Measurements from ENCODE around the gene VANGL1. TPM values are rescaled to one million over a fixed set of nuclear protein-coding genes. Genes with fewer than 3 reads are reported as not detected.

VANGL1 gene
- total and polyA plus RNA-seq, 4 donors: 2.5 to 6.8 (median 3.5) TPM

DNA sequence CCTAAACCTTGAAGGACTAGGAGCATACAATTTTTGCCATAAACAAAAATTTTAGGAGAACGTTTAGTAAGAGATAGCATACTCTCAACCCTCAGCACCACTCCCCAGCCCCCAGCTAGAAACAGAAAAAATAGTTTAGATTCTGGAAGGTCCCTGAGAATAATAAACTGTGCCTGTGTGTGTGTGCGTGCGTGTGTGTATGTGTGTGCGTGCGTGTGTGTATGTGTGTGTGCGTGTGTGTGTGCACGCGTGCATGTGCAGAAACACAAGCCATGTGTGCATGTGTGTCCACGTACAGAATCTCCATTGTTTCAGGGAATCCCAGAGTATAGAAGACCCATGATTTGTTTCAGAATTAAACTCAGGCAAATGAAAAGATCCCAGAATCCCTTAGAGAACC lies 64.2 kb downstream of the VANGL1 start:
- 90% methylated on average over 9 of the region's 9 CpGs for WGBS
- Histone ChIP-seq H3K36me3 (ENCODE audit: control insufficient read depth in 4 of 4, insufficient read depth in 3 of 4, low read depth in 1 of 4, low read length in 3 of 4) (no peaks in the 10 kb centered on the region), H3K27me3 (ENCODE audit: control insufficient read depth in 4 of 4, insufficient read depth in 4 of 4, low read length in 3 of 4) (peaks cover 0 to 10% (median 2%) of the 10 kb centered on the region in 4 donors), H3K27ac (ENCODE audit: low read depth in 1 of 2, low read length in 2 of 2) (no peak overlapping the region), H3K4me1 (ENCODE audit: control insufficient read depth in 4 of 4, insufficient read depth in 4 of 4, low read length in 3 of 4) (no peaks in the 10 kb centered on the region), H3K4me3 (ENCODE audit: low read depth in 1 of 3, low read length in 3 of 3) (no peak overlapping the region), H3K9ac (ENCODE audit: low read depth in 1 of 2, low read length in 2 of 2) (no peak overlapping the region), H3K9me3 (ENCODE audit: control insufficient read depth in 4 of 4, low read length in 3 of 4) (no peaks in the 10 kb centered on the region)
- TF ChIP-seq ATF3 (IDR thresholded peaks at IDR 0.05) (no peak), HNF4G (IDR thresholded peaks at IDR 0.05) (no peak), EGR1 (IDR thresholded peaks at IDR 0.05; ENCODE audit: low read depth in 2 of 2) (no peak), MAX (IDR thresholded peaks at IDR 0.05) (no peak), CTCF (IDR thresholded peaks at IDR 0.05; ENCODE audit: low read depth, low read length, missing input control) (no peak), RXRA (IDR thresholded peaks at IDR 0.05) (no peak), YY1 (IDR thresholded peaks at IDR 0.05) (no peak), REST (IDR thresholded peaks at IDR 0.05) (no peak), GABPA (IDR thresholded peaks at IDR 0.05 in 1 of 2, conservative IDR thresholded peaks at IDR 0.05 in 1 of 2) (no peak), RAD21 (IDR thresholded peaks at IDR 0.05) (no peak), TAF1 (conservative IDR thresholded peaks at IDR 0.05) (no peak), NR2F2 (IDR thresholded peaks at IDR 0.05) (no peak)
- TF ChIP-seq, protein P1, sequence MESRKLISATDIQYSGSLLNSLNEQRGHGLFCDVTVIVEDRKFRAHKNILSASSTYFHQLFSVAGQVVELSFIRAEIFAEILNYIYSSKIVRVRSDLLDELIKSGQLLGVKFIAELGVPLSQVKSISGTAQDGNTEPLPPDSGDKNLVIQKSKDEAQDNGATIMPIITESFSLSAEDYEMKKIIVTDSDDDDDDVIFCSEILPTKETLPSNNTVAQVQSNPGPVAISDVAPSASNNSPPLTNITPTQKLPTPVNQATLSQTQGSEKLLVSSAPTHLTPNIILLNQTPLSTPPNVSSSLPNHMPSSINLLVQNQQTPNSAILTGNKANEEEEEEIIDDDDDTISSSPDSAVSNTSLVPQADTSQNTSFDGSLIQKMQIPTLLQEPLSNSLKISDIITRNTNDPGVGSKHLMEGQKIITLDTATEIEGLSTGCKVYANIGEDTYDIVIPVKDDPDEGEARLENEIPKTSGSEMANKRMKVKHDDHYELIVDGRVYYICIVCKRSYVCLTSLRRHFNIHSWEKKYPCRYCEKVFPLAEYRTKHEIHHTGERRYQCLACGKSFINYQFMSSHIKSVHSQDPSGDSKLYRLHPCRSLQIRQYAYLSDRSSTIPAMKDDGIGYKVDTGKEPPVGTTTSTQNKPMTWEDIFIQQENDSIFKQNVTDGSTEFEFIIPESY (IDR thresholded peaks at IDR 0.05): no peak
- DNase-seq (ENCODE audit: low spot score): no peak

DNA sequence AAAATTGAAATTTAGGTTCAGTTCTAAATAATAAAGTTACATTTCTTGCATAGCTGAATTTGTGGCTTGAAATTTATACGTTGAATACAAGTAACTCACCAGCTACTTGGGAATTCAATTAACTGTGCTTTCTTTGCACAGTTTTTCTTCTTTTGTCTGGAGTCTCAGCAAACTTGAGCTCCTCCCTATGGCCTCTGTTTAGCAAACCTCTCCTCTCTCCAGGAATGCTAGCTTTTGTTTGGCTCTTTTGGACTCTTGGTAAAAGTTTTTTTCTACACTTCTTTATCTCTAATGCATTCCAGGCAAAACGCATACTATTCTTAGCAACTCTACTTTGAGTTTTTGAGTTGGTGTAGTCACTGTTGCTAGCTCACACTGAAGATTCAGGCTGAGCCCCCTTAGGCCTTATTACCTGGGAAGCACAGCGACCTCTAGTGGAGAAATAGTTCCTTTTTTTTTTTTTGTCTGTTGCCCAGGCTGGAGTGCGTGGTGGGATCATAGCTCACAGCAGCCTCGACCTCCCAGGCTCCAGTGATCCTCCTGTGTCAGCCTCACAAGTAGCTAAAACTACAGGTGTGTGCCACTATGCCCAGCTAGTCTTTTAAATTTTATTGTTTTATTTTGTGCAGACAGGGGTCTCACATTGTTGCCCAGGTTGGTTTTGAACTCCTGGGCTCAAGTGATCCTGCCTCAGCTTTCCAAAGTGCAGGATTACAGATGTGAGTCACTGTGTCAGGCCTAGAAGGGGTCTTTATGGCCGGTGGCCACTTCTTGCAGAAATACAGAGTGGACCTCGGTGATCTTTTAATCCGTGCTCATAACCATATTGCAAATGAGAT lies 65.0 kb downstream of the VANGL1 start:
- H3K27me3 ChIP-seq (ENCODE audit: control insufficient read depth in 4 of 4, insufficient read depth in 4 of 4, low read length in 3 of 4): peaks cover 0 to 10% (median 2%) of the 10 kb centered on the region in 4 donors
- H3K4me3 ChIP-seq (ENCODE audit: low read depth in 1 of 3, low read length in 3 of 3): no peak overlapping the region
- no peak overlapping the region for H3K27ac ChIP-seq (ENCODE audit: low read depth in 1 of 2, low read length in 2 of 2)
- no peaks in the 10 kb centered on the region for H3K9me3 ChIP-seq (ENCODE audit: control insufficient read depth in 4 of 4, low read length in 3 of 4)
- no peaks in the 10 kb centered on the region for H3K4me1 ChIP-seq (ENCODE audit: control insufficient read depth in 4 of 4, insufficient read depth in 4 of 4, low read length in 3 of 4)
- WGBS: 54% methylated on average over 8 of the region's 8 CpGs
- peak; percentile 66 to 75 for TF ChIP-seq RAD21 (IDR thresholded peaks at IDR 0.05)
- TF ChIP-seq CTCF (IDR thresholded peaks at IDR 0.05; ENCODE audit: low read depth, low read length, missing input control): peak; percentile 43
- no peak for TF ChIP-seq FOXA2 (IDR thresholded peaks at IDR 0.05)
- no peak overlapping the region for H3K9ac ChIP-seq (ENCODE audit: low read depth in 1 of 2, low read length in 2 of 2)
- DNase-seq (ENCODE audit: low spot score): no peak
- H3K36me3 ChIP-seq (ENCODE audit: control insufficient read depth in 4 of 4, insufficient read depth in 3 of 4, low read depth in 1 of 4, low read length in 3 of 4): no peaks in the 10 kb centered on the region

All from liver (tissue), 9 donors.